Epithelial cell of esophagus (primary cell): ENCODE measurements around the gene ZNF792.

Source experiments
- DNase-seq: peaks from one replicate; pipeline ENCODE4 v3.0.0; 2010; ENCODE audit warnings: low read depth
- H3K4me3 ChIP-seq: 2 replicates; pipeline ENCODE4 v1.5.1; 2011; ENCODE audit warnings: mild to moderate bottlenecking, low read length, control low read depth
- CTCF ChIP-seq: IDR thresholded peaks from 2 replicates; pipeline ENCODE4 v1.5.1; 2011; ENCODE audit warnings: low read depth, mild to moderate bottlenecking, low read length, control low read depth, inconsistent platforms; ENCODE audit not compliant: insufficient read depth; ENCODE audit errors: missing control alignments

Gene ZNF792

GRCh38 chr19:34963573-34964406, at the start of gene ZNF792:
TSS of gene ZNF792 (minus strand) at chr19:34964229. CDS start at chr19:34963662, 567 bp downstream.
- no peak for TF ChIP-seq CTCF
- peak; percentile 33 for DNase-seq
- H3K4me3 ChIP-seq = peak within 1 kb of the TSS; percentile 63

GRCh38 chr19:35013041-35013819, 49.2 kb upstream of the ZNF792 start:
- DNase-seq = peak; percentile 41
- no peak overlapping the region for H3K4me3 ChIP-seq
- peak; percentile 83 for TF ChIP-seq CTCF

GRCh38 chr19:35011737-35012682, 48.0 kb upstream of the ZNF792 start:
- H3K4me3 ChIP-seq = no peak overlapping the region
- no peak for DNase-seq
- TF ChIP-seq CTCF = no peak

GRCh38 chr19:35011091-35011689, 47.2 kb upstream of the ZNF792 start:
- no peak for TF ChIP-seq CTCF
- no peak overlapping the region for H3K4me3 ChIP-seq
- DNase-seq = no peak

- no peak for DNase-seq
- TF ChIP-seq CTCF = no peak
- no peak overlapping the region for H3K4me3 ChIP-seq
These were observed 45.7 kb upstream of the ZNF792 start for GRCh38 chr19:35009424-35010415.
